GM19351 (cell line): Measurements from ENCODE around the gene NSUN6.
"Not testable (repeated sequence)": the region's sequence is repeated elsewhere in the genome, so short reads cannot be mapped to it uniquely, and the experiment has no call there.

Experiments used
- ATAC-seq: cut with Tn5 transposase; IDR thresholded peaks from one replicate; pipeline ENCODE4 v1.9.1; 2021; ENCODE audit warnings: mild to moderate bottlenecking, moderate library complexity; ENCODE audit not compliant: unreplicated experiment

Gene NSUN6

DNA sequence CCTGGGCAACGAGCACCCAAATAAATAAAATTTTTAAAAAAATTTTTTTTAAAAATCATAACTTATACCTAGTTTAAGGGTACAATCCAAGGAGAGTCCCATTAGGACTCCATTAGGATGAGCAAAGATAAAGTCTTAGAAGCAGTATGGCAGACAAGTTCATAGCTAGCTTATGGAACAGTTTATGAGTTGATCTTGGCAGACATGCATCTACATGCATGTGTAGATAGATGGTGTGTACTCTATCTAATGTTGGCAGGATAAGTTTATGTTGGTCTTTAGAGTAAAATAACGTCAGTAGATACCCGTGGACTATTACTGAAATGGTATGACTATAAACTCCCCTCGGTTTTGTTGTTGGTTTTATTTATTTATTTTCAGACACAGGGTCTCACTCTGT lies 40.2 kb downstream of the NSUN6 start:
- ATAC-seq, result no peak

- no peak for ATAC-seq
Observed at GRCh38 chr10:18610517-18610916, 40.9 kb downstream of the NSUN6 start.

GRCh38 chr10:18608596-18608995 lies 42.8 kb downstream of the NSUN6 start:
- ATAC-seq, result no peak

DNA sequence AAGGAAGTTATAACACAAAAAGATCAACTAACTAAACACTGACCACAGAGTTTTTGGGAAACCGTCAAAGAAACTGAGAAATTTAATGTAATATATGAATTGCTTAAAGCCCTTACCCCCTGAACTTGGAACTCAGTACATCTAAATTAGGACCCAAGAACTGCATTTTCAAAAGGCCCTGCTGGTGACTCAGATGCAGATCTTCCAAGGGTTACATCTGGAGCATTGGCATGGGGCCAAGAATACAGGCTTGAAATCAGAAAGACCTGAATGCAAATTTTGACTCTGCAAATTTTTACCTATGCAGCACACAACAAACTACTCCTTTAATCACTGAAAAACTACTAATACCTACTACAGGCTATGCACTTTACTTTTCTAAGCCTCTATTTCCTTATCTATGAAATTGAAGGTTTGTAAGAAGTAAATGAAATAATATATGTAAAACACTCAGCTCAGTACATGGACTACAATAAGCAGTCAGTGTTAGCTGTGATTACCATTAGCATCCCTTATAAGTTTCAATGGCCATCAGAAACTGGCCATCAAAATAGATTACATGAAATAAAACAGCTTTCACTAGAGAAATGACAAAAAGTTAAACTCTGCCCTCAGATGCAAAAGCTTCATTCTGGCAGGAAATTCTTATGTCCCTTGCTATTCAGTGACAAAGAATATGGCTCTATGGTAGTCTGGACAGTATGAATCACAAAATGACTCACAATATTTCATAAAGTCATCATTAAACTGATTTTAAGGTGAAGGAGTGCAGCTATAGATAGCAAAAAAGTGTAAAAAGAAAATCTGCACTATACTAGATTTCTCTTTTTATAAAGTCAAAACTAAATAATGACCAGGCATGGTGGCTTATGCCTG lies 43.6 kb downstream of the NSUN6 start:
- peak; percentile 63 for ATAC-seq

DNA sequence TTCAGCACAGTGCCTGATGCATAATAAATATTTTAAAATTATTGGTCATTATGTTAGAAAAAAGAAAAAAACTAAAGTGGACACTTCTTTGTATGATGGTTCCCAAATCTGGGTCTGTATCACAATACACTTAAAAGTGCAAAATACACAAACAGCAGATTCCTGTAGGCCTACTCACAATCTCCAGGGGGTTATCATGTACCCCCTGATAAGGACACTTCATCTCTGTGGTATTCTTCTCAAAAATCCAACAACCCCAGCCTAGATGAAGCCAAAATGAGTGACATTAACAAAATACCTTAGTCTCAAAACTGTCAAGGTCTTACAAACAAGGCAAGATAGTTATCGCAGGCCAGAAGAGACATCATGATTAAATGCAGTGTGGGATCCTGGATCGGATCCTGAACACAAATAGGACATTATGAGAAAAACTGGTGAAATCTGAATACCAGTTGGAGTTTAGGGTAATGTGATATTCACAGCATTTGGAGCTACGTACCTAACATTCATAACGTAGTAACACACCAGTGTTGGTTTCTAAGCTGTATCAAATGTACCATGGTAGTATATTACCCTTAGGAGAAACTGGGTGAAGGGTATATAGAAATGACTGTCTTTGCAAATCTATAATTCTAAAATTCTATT lies 45.2 kb downstream of the NSUN6 start:
- no peak for ATAC-seq

DNA sequence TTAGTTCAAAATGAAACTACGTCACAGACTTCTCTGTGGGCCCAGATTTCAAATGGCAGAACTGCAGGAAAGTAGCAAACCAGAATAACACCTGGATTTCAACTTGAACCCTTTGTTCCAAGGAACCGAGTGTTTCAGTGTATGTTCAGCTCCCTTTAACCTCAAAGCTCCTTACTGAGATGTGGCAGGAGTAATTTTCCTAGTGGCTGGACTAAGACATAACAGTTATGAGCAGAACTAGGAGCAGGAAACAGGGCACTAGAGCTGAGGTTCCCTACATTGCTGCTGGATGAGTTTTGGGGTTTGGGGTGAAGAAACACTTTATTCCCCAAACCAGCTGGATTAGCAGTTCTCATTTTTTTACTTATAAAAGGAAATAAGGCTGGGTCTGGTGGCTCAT lies 50.1 kb downstream of the NSUN6 start:
- ATAC-seq, result no peak

DNA sequence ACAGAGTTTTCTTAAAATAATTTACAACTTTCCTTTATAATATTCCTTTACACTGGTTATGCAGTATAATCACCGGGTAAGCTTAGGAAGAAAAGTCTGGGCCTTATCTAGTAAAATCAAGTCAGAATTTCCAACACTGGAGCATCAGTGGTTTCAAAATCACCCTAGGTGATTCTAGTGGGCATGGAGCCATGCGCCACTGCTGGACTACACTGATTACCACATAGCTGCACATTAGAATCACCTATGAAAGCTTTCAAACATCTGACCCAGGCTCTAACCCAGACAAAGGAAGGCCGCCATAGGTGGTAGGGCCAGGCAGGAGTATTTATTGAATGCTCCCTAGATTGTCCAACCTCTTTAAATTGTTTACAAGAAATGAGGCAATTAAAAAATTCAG lies 52.0 kb downstream of the NSUN6 start:
- no peak for ATAC-seq

DNA sequence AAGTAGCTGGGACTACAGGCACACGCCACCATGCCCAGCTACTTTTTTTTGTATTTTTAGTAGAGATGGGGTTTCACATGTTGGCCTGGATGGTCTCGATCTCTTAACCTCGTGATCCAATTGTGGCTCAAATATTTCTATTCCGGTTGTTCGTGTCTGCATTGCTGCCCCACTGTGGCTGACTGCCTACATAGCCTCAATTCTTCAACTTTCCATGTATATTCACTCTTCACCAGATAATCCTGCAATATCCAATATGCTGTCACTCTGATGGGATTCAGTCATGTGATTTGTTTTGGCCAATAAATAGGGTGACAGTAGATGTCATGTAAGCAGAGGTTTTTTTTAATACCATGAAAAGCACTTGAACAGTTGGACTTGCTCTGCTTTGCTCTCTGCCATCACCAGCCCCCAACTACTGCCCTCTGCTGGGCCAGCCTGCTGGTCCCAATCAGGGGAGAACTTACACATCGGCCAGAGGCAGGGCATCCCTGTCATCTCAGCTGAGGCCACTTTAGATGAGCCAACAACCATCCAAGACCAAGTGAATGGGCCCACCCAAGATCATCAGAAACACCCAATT lies 56.7 kb downstream of the NSUN6 start:
- ATAC-seq, result peak; percentile 51

GRCh38 chr10:18591141-18591540 lies 60.2 kb downstream of the NSUN6 start:
- ATAC-seq, result not testable (repeated sequence)

GRCh38 chr10:18586637-18587036 lies 64.8 kb downstream of the NSUN6 start:
- not testable (repeated sequence) for ATAC-seq

DNA sequence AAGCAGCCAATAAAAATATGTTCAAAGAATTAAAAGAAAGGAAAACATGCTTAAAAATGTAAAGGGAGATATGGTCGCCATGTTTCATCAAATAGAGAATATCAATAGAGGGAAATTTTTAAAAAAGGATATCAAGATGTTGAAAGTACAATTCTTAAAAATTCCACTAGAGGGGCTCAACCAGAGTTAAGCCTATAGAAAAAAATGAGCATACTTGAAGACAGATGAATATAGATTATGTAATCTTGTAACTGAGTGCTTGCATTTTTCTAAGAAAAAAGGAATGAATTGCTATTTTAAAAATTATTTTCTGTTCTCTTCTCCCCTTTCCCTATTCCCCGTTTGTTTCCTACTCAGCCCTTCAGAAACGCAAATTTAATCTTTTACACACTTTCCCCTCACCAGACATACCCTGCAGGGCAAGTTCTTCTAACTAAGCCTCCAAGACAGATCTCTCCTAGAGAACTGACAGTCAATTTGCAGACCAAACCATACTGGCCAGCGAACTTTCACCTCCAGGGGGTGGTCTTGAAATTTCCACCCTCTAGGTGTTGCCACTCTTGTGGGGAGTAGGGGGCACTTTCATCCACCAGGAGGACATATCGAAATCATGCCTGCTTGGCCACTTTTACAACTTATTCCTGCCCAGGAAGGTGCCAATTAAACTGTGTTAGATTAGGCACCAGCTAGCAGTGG lies 67.7 kb downstream of the NSUN6 start:
- no peak for ATAC-seq

GRCh38 chr10:18582803-18583202 lies 68.6 kb downstream of the NSUN6 start:
- peak; percentile 57 for ATAC-seq

DNA sequence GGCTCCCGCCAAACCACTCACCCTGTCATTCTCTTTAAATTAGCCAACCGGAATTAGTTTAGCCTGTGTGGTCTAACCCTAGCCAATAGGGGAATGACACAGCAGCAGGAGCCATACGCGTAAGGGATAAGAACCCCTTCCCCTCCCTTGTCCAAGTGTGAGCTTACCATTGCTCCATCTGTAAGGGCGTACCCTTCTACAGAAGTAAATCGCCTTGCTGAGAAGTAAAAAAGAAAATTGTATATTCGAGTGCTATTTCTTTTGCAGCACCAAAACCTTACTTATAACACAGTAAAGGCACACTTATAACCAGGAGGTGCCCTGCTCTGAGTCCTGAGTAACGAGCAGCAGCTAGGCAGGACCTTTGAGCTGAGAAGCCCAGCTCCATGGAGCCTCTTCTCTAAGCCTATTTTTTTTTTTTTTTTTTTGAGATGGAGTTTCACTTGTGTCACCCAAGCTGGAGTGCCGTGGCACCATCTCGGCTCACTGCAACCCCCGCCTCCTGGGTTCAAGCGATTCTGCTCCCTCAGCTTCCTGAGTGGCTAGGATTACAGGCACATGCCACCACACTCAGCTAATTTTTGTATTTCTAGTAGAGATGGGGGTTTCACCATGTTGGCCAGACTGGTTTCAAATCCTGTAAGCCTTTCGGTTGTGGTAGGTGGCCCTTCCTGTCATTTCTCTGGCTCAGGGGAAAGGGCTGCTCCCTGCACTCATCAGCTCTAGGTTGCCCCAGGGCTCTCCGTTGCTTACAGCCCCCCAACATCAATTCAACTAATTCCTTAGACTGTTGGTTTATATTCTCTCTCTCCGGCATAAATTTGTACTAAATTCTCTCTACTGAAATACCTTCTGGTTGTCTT lies 73.3 kb downstream of the NSUN6 start:
- no peak for ATAC-seq

- no peak for ATAC-seq
Observed at GRCh38 chr10:18576586-18576985, 74.8 kb downstream of the NSUN6 start.

- no peak for ATAC-seq
Observed at GRCh38 chr10:18572959-18573561, 78.3 kb downstream of the NSUN6 start.

DNA sequence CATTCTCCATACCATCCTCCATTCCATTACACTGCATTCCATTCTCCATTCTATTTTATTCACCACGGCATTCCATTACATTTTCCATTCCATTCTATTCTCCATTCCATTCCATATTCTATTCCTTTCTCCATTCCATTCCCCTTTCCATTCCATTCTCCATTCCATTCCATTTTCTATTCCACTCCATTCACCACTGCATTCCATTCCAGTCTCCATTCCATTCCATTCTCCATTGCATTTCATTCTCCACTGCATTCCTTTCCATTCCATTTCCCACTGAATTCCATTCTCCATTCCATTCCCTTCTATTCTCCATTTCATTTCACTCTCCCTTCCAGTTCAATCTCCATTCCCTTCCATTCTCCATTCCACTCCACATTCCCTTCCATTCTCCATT lies 79.6 kb downstream of the NSUN6 start:
- no peak for ATAC-seq

DNA sequence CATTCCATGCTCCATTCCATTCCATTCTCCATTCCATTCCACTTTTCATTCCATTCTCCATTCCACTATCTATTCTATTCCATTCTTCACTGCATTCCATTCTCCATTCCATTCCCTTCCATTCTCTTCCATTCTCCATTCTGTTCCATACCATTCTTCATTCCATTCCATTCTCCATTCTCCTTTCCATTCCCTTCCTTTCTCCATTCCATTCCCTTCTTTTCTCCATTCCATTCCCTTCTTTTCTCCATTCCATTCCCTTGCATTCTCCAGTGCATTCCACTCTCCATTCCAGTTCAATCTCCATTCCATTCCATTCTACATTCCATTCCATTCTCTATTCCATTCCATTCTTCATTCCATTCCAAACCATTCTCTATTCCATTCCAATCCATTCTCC lies 80.3 kb downstream of the NSUN6 start:
- ATAC-seq, result no peak

DNA sequence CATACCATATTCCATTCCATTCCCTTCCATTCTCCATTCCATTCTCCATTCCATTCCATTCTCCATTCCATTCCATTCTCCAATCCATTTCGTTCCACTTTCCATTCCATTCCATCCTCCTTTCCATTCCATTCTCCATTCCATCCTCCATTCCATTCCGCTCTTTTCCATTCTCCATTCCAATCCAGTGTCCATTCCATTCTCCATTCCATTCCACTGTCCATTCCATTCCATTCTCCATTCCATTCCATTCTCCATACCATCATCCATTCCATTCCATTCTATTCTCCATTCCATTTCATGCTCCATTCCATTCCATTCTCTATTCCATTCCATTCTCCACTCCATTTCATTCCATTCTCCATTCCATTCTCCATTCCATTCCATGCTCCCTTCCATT lies 81.0 kb downstream of the NSUN6 start:
- ATAC-seq, result not testable (repeated sequence)

GRCh38 chr10:18567343-18567856 lies 84.0 kb downstream of the NSUN6 start:
- ATAC-seq, result no peak

DNA sequence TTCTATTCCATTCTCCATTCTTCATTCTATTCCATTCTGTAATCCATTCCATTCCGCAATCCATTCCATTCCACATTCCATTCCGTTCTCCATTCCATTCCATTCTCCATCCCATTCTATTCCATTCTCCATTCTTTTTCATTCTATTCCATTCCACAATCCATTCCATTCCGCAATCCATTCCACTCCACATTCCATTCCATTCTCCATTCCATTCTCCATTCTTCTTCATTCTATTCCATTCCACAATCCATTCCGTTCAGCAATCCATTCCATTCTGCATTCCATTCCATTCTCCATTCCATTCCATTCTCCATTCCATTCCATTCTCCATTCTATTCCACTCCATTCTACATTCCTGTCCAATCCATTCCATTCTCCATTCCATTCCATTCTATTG lies 85.2 kb downstream of the NSUN6 start:
- ATAC-seq, result no peak
